K562 (cell line): ENCODE results near the gene CSF1. TPM values are rescaled to one million over a fixed set of nuclear protein-coding genes. Genes with fewer than 3 reads are reported as not detected.

Experiments used
- ATAC-seq: fragments of 200-7000 bp; cut with Tn5 transposase; 3 replicates; pipeline ENCODE4 v1.9.1; 2020; ENCODE audit warnings: moderate library complexity
- BruUV-seq: library from RNA; stranded (reverse); fragments of 400-500 nt; replicated peaks from 2 replicates; lab custom pipeline; 2021; lab: Mats Ljungman, UMichigan
- CTCF ChIA-PET: fragments of 300-600 bp; formaldehyde crosslinking; extraction: SDS; loops from one replicate; lab custom pipeline; 2021; ENCODE audit warnings: low intra/inter-chr PET ratio; lab: Yijun Ruan, JAX
- POLR2A ChIA-PET: fragments of 300-600, 350-650 bp; sonication (Branson Sonifier 250); formaldehyde crosslinking; extraction: SDS; loops from one replicate; lab custom pipeline; 2021; ENCODE audit warnings: antibody characterized with exemption, inconsistent platforms; lab: Yijun Ruan, JAX
- DNase-seq, 4 experiments: peaks; one replicate each; pipeline versions ENCODE4 v3.0.0 to v3.0.0-alpha.2; 2011 to 2018; ENCODE audit warnings: low spot score in 3 of 4, mixed read lengths in 3 of 4; ENCODE audit errors: extremely low read depth in 1 of 4
- FAIRE-seq: peaks from 2 replicates; lab custom pipeline; 2011; peaks lifted over from hg19 to GRCh38; lab: Jason Lieb, UNC
- H2AFZ ChIP-seq: 2 replicates; pipeline ENCODE4 v1.6.0; 2011; ENCODE audit warnings: low read depth, low read length, control low read depth, inconsistent platforms
- H3K27ac ChIP-seq: fragments of 200-600 bp; 3 replicates; pipeline ENCODE4 v1.8.0; 2011; ENCODE audit warnings: low read depth, mild to moderate bottlenecking, control low read depth, inconsistent platforms, low read length, moderate library complexity, mixed read lengths; ENCODE audit errors: extremely low read depth
- H3K27me3 ChIP-seq, 2 experiments: fragments of 300-600 bp in 1 of 2; 2 replicates in 1 of 2; 3 replicates in 1 of 2; pipeline versions ENCODE4 v1.6.0 to v1.8.0; 2011; ENCODE audit warnings: inconsistent platforms in 2 of 2, low read length in 2 of 2, mild to moderate bottlenecking in 1 of 2, mixed read lengths in 1 of 2, moderate library complexity in 1 of 2; ENCODE audit not compliant: control insufficient read depth in 2 of 2, insufficient read depth in 2 of 2
- H3K36me3 ChIP-seq: fragments of 300-600 bp; 3 replicates; pipeline ENCODE4 v1.8.0; 2011; ENCODE audit warnings: mild to moderate bottlenecking, low read length, inconsistent platforms; ENCODE audit not compliant: control insufficient read depth, insufficient read depth
- H3K4me1 ChIP-seq, 2 experiments: fragments of 200-600 bp in 1 of 2; replicated peaks in 1 of 2; 2 replicates in 1 of 2; 3 replicates in 1 of 2; pipeline versions ENCODE4 v1.5.1 to v1.8.0; 2011; ENCODE audit warnings: inconsistent platforms in 2 of 2, low read length in 2 of 2, mild to moderate bottlenecking in 1 of 2, mixed read lengths in 1 of 2, moderate library complexity in 1 of 2; ENCODE audit not compliant: control insufficient read depth in 2 of 2, insufficient read depth in 2 of 2
- H3K4me2 ChIP-seq: 2 replicates; pipeline ENCODE4 v1.6.1; 2011; ENCODE audit warnings: low read length, control low read depth, inconsistent platforms, mixed read lengths; ENCODE audit not compliant: insufficient read depth
- H3K4me3 ChIP-seq: fragments of 200-600 bp; sonication (generic), shearing (Covaris generic); 2 replicates; pipeline ENCODE4 v1.5.1; 2016; ENCODE audit warnings: control low read depth, inconsistent platforms
- H3K79me2 ChIP-seq: fragments of 200-600 bp; 3 replicates; pipeline ENCODE4 v1.8.0; 2011; ENCODE audit warnings: low read length, inconsistent platforms; ENCODE audit not compliant: control insufficient read depth, insufficient read depth
- H3K9ac ChIP-seq, 2 experiments: 2 replicates each; pipeline versions ENCODE4 v1.6.0 to v1.6.1; 2011; ENCODE audit warnings: low read depth in 2 of 2, low read length in 2 of 2, control low read depth in 1 of 2, inconsistent platforms in 1 of 2, mild to moderate bottlenecking in 1 of 2, mixed read lengths in 1 of 2; ENCODE audit not compliant: insufficient read depth in 1 of 2
- H3K9me1 ChIP-seq: one replicate; pipeline ENCODE4 v1.6.0; 2011; ENCODE audit warnings: inconsistent platforms, mild to moderate bottlenecking, low read length, moderate library complexity; ENCODE audit not compliant: control insufficient read depth, insufficient read depth
- H3K9me3 ChIP-seq: replicated peaks from 2 replicates; pipeline ENCODE4 v1.5.1; 2011; ENCODE audit warnings: low read depth, low read length, inconsistent platforms; ENCODE audit not compliant: control insufficient read depth, insufficient read depth
- H4K20me1 ChIP-seq: replicated peaks from 2 replicates; pipeline ENCODE4 v1.6.1; 2011; ENCODE audit warnings: low read length, inconsistent platforms, mixed read lengths; ENCODE audit not compliant: control insufficient read depth, insufficient read depth
- C11orf30 ChIP-seq: fragments of 450-650 bp; IDR thresholded peaks from 2 replicates; pipeline ENCODE4 v1.6.1; 2016; ENCODE audit warnings: low read depth, mild to moderate bottlenecking
- ELF1 ChIP-seq: fragments of 200-800 bp; sonication (Bioruptor generic); IDR thresholded peaks from 2 replicates; pipeline ENCODE4 v1.6.1; 2016; ENCODE audit warnings: missing genetic modification characterization, missing compliant biosample characterization
- GTF2A2 ChIP-seq: IDR thresholded peaks from 2 replicates; pipeline ENCODE4 v1.6.1; 2016; ENCODE audit warnings: mild to moderate bottlenecking, missing genetic modification characterization, missing compliant biosample characterization
- HNRNPK ChIP-seq: fragments of 200-400 bp; formaldehyde crosslinking; IDR thresholded peaks from one replicate; pipeline ENCODE4 v1.6.1; 2018; ENCODE audit warnings: mild to moderate bottlenecking, low read depth, low read length; ENCODE audit not compliant: poor library complexity, severe bottlenecking
- MAFF ChIP-seq: IDR thresholded peaks from 2 replicates; pipeline ENCODE4 v1.6.1; 2012; ENCODE audit warnings: low read length, improper control_type of control experiment
- MAFG ChIP-seq: fragments of 450-650 bp; conservative IDR thresholded peaks from 2 replicates; pipeline ENCODE4 v1.6.1; 2016; ENCODE audit warnings: missing genetic modification characterization, missing compliant biosample characterization
- MBD2 ChIP-seq: sonication (generic); IDR thresholded peaks from 2 replicates; pipeline ENCODE4 v1.6.1; 2016; ENCODE audit warnings: low read depth, borderline replicate concordance
- MED1 ChIP-seq: sonication (generic); formaldehyde crosslinking; IDR thresholded peaks from 2 replicates; pipeline ENCODE4 v1.8.1; 2023; ENCODE audit warnings: missing genetic modification reagents, borderline replicate concordance
- MTA2 ChIP-seq: fragments of 450-650 bp; IDR thresholded peaks from 2 replicates; pipeline ENCODE4 v1.6.1; 2016; ENCODE audit warnings: low read depth
- NFATC3 ChIP-seq: fragments of 450-650 bp; IDR thresholded peaks from 2 replicates; pipeline ENCODE4 v1.6.1; 2017; ENCODE audit warnings: mild to moderate bottlenecking
- OTX1 ChIP-seq: fragments of 450-650 bp; formaldehyde crosslinking; IDR thresholded peaks from 2 replicates; pipeline ENCODE4 v1.4.0; 2022; ENCODE audit warnings: mild to moderate bottlenecking
- POLR2B ChIP-seq: fragments of 450-650 bp; IDR thresholded peaks from 2 replicates; pipeline ENCODE4 v1.6.1; 2018; ENCODE audit warnings: low read depth; ENCODE audit not compliant: partially characterized antibody
- RCOR1 ChIP-seq, 2 experiments: IDR thresholded peaks; 2 replicates each; pipeline ENCODE4 v1.6.1; 2012; ENCODE audit warnings: low read depth in 2 of 2, low read length in 2 of 2, borderline replicate concordance in 1 of 2, improper control_type of control experiment in 1 of 2
- SMARCC2 ChIP-seq: fragments of 450-650 bp; IDR thresholded peaks from 2 replicates; pipeline ENCODE4 v1.6.1; 2017; ENCODE audit warnings: antibody characterized with exemption, moderate library complexity, mild to moderate bottlenecking, low read depth
- USF2 ChIP-seq: sonication (generic); formaldehyde crosslinking; IDR thresholded peaks from 2 replicates; pipeline ENCODE4 v1.5.0; 2020; ENCODE audit warnings: missing genetic modification reagents
- ZFP1 ChIP-seq: fragments of 450-650 bp; formaldehyde crosslinking; IDR thresholded peaks from 2 replicates; pipeline ENCODE4 v1.4.0; 2020; ENCODE audit warnings: mild to moderate bottlenecking, mixed read lengths
- ZNF121 ChIP-seq: sonication (generic); formaldehyde crosslinking; conservative IDR thresholded peaks from 2 replicates; pipeline ENCODE4 v1.8.0; 2022; ENCODE audit warnings: missing genetic modification reagents
- ZNF143 ChIP-seq: sonication (generic); formaldehyde crosslinking; IDR thresholded peaks from 2 replicates; pipeline ENCODE4 v1.9.0; 2022; ENCODE audit warnings: mild to moderate bottlenecking, missing genetic modification reagents
- ZNF589 ChIP-seq: fragments of 200-800 bp; sonication (Bioruptor generic); IDR thresholded peaks from 2 replicates; pipeline ENCODE4 v1.6.1; 2016; ENCODE audit warnings: low read depth, missing genetic modification characterization, missing compliant biosample characterization
- WGBS: fragments of 100-300 bp; shearing (Covaris generic); methylation state at CpG from one replicate; pipeline ENCODE4 v1.1.6; 2016; ENCODE audit warnings: low coverage, mixed read lengths; ENCODE audit not compliant: insufficient coverage; ENCODE audit errors: missing lambda C conversion rate; 5-methylcytosine and 5-hydroxymethylcytosine counted together
- in situ Hi-C: fragments of 300-500 bp; cut with MboI; formaldehyde crosslinking; loops from 4 replicates; pipeline ENCODE4 v1.15.0; 2018; ENCODE audit warnings: inconsistent platforms, mixed read lengths
- intact Hi-C: fragments of 100-400 bp; cut with micrococcal nuclease; formaldehyde crosslinking; loops from 2 replicates; pipeline ENCODE4 v1.14.2; 2022
- polyA plus RNA-seq, 8 experiments: library from polyadenylated mRNA; depleted of rRNA in 4 of 8; stranded (reverse) in 5 of 8; unstranded in 3 of 8; fragments of >200 nt; fragmentation: Nextera tagmentation in 2 of 8; fragmentation: Illumina TruSeq in 1 of 8; extraction: Ambion mirVana in 2 of 8; extraction: Trizol in 1 of 8; gene quantifications; 2 replicates each; pipeline versions ENCODE4 v1.2.1 to v1.2.3, GENCODE V29; 2011 to 2014; ENCODE audit warnings: inconsistent platforms in 1 of 8, missing spikeins in 1 of 8
- total RNA-seq, 7 experiments: library from RNA; depleted of rRNA in 6 of 7; stranded (reverse); fragments of >200 nt in 6 of 7; fragmentation: Illumina TruSeq in 2 of 7; extraction: Trizol in 2 of 7; gene quantifications; 2 replicates each; pipeline versions ENCODE4 v1.2.1 to v1.2.3, GENCODE V29; 2011 to 2021; ENCODE audit warnings: low replicate concordance in 1 of 7
- TF ChIP-seq, protein P1 (sequence below), 3 experiments: fragments of 200-800 bp in 1 of 3; sonication (Bioruptor generic) in 1 of 3; sonication (generic) in 1 of 3; formaldehyde crosslinking in 1 of 3; IDR thresholded peaks; 2 replicates each; pipeline versions ENCODE4 v1.6.1 to v1.8.0; 2016 to 2022; ENCODE audit warnings: mild to moderate bottlenecking in 2 of 3, missing compliant biosample characterization in 2 of 3, missing genetic modification characterization in 2 of 3, missing genetic modification reagents in 1 of 3

The CSF1 gene
- total and polyA plus RNA-seq, 9 of the 15 experiments (the other 6 are each of a cell fraction or from before 2014, with no cell fraction given): 0.18 to 11.8 (median 2.8) TPM

GRCh38 chr1:109895720-109896504 lies 14.7 kb upstream of the CSF1 start:
- H3K9ac ChIP-seq: peak overlapping the region; percentile 75 to 86
- POLR2A ChIA-PET: interaction anchor here (0.6 to 1.7 kb wide), 13 partner anchors 8 to 741 kb away, joined by 3 to 6 read pairs (median 4); partner anchors contain the start of gene AHCYL1
- peak overlapping the region; percentile 82 for H2AFZ ChIP-seq
- H3K4me2 ChIP-seq: peak overlapping the region; percentile 91
- in situ Hi-C loops (no loop called here), intact Hi-C loops (no loop called here)
- H4K20me1 ChIP-seq: no peaks in the 10 kb centered on the region
- peaks cover 22 to 61% of the 10 kb centered on the region in 2 experiments for H3K4me1 ChIP-seq
- H3K27me3 ChIP-seq: no peaks in the 10 kb centered on the region
- whole genome bisulfite sequencing: 31% methylated on average over 14 of the region's 16 CpGs
- peak overlapping the region; percentile 34 for H3K4me3 ChIP-seq
- H3K27ac ChIP-seq: peak overlapping the region; percentile 91
- DNase-seq (peak; percentile 80 to 91 (median 86)), FAIRE-seq (peak; percentile 93), ATAC-seq (peak; percentile 92)
- H3K79me2 ChIP-seq: peaks cover 5% of the 10 kb centered on the region; the same call in 1 of the 3 replicates
- peaks cover 5% of the 10 kb centered on the region for H3K9me1 ChIP-seq
- H3K9me3 ChIP-seq: no peaks in the 10 kb centered on the region
- H3K36me3 ChIP-seq: no peaks in the 10 kb centered on the region
- CTCF ChIA-PET: interaction anchor here (0.5 kb wide), 1 partner anchor 103 kb away, joined by 3 read pairs; no protein-coding TSS in a partner anchor
- TSS peak; percentile 68 for BruUV-seq
- no peak for TF ChIP-seq ZFP1 (CRISPR knock-in tag)
- no peak for TF ChIP-seq OTX1
- TF ChIP-seq ELF1 (tag): peak; percentile 98
- peak in 1 of 2 experiments; percentile 87; a peak in 2 of 4 replicates for TF ChIP-seq RCOR1 (IDR thresholded peaks at IDR 0.05; ENCODE audit: borderline replicate concordance in 1 of 2, low read depth in 2 of 2, low read length in 2 of 2)
- no peak; the same call in 1 of the 2 replicates for TF ChIP-seq ZNF143
- no peak for TF ChIP-seq GTF2A2 (tag)
- TF ChIP-seq C11orf30: peak; percentile 84
- peak; percentile 83; the same call in 1 of the 2 replicates for TF ChIP-seq ZNF589 (CRISPR knock-in tag)
- TF ChIP-seq, protein P1, sequence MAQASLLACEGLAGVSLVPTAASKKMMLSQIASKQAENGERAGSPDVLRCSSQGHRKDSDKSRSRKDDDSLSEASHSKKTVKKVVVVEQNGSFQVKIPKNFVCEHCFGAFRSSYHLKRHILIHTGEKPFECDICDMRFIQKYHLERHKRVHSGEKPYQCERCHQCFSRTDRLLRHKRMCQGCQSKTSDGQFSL (CRISPR knock-in tag; IDR thresholded peaks at IDR 0.05): no peak
- TF ChIP-seq, protein P1 (tag; IDR thresholded peaks at IDR 0.05): no peak
- TF ChIP-seq NFATC3: peak; percentile 59; the same call in 1 of the 2 replicates
- peak; percentile 20; the same call in 1 of the 2 replicates for TF ChIP-seq MTA2
- no peak for TF ChIP-seq USF2 (CRISPR knock-in tag)
- TF ChIP-seq MAFG (tag): peak; percentile 77
- peak; percentile 56; the same call in 1 of the 2 replicates for TF ChIP-seq MBD2
- TF ChIP-seq HNRNPK: no peak
- no peak for TF ChIP-seq ZNF121 (CRISPR knock-in tag)
- peak; percentile 21 for TF ChIP-seq POLR2B
- TF ChIP-seq SMARCC2: peak; percentile 89
- TF ChIP-seq MAFF: peak; percentile 49; the same call in 1 of the 2 replicates
- TF ChIP-seq MED1 (CRISPR knock-in tag): peak; percentile 55; the same call in 1 of the 2 replicates
